HL-60 (cell line): ENCODE data around the gene WFDC11.
"Not testable (repeated sequence)": the region's sequence is repeated elsewhere in the genome, so short reads cannot be mapped to it uniquely, and the experiment has no call there.

Experiments used
- CTCF ChIP-seq: IDR thresholded peaks from one replicate; pipeline ENCODE4 v1.5.1; 2011; ENCODE audit warnings: low read length, control low read depth, inconsistent platforms; ENCODE audit not compliant: insufficient read depth
- GABPA ChIP-seq: IDR thresholded peaks from 2 replicates; pipeline ENCODE4 v1.6.1; 2012; ENCODE audit warnings: low read depth
- POLR2AphosphoS5 ChIP-seq: IDR thresholded peaks from 2 replicates; pipeline ENCODE4 v1.6.1; 2012; ENCODE audit warnings: low read depth

DNA sequence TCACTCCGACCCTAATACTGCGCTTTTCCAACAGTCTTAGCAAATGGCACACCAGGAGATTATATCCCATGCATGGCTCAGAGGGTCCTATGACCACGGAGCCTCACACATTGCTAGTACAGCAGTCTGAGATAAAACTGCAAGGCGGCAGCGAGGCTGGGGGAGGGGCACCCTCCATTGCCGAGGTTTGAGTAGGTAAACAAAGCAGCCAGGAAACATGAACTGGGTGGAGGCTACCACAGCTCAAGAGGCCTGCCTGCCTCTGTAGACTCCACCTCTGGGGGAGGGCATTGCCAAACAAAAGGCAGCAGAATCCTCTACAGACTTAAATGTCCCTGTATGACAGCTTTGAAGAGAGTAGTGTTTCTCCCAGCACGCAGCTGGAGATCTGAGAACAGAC is 18.3 kb downstream of the WFDC11 start:
- TF ChIP-seq CTCF, POLR2AphosphoS5, GABPA: not testable (repeated sequence)
